Measurements from ENCODE around the gene LRIT3. TPM values are rescaled to one million over a fixed set of nuclear protein-coding genes. Genes with fewer than 3 reads are reported as not detected.

The LRIT3 gene
- total and polyA plus RNA-seq, 2 of the 13 experiments (the other 11 are each of a cell fraction or from before 2014, with no cell fraction given), result 0.03 TPM; not detected in 1

GRCh38 chr4:109815151-109816081, 32.5 kb upstream of the LRIT3 start, which contains the start of gene GAR1 (continued):
- no peak for TF ChIP-seq ZNF609 (CRISPR knock-in tag; IDR thresholded peaks at IDR 0.05; ENCODE audit: borderline replicate concordance)
- peak; percentile 50; the same call in 1 of the 2 replicates for TF ChIP-seq ZNF841 (CRISPR knock-in tag; IDR thresholded peaks at IDR 0.05; ENCODE audit: borderline replicate concordance)
- TF ChIP-seq ELF4 (CRISPR knock-in tag; IDR thresholded peaks at IDR 0.05; ENCODE audit: borderline replicate concordance), result peak; percentile 26; the same call in 1 of the 2 replicates
- 0 out of 2 replicates have a peak, but pooled peaks have one; percentile 34 for TF ChIP-seq HNF1B (CRISPR knock-in tag; IDR thresholded peaks at IDR 0.05)
- no peak for TF ChIP-seq LCORL (IDR thresholded peaks at IDR 0.05)
- TF ChIP-seq LCORL (CRISPR knock-in tag; IDR thresholded peaks at IDR 0.05), result peak; percentile 59; the same call in 1 of the 2 replicates
- no peak for TF ChIP-seq GZF1 (CRISPR knock-in tag; IDR thresholded peaks at IDR 0.05)
- TF ChIP-seq POGZ (CRISPR knock-in tag; IDR thresholded peaks at IDR 0.05), result peak; percentile 74
- TF ChIP-seq HOXA7 (CRISPR knock-in tag; IDR thresholded peaks at IDR 0.05), result no peak
- TF ChIP-seq FOXK2 (IDR thresholded peaks at IDR 0.05), result peak; percentile 45; the same call in 1 of the 2 replicates
- peak; percentile 17; the same call in 1 of the 2 replicates for TF ChIP-seq RXRB (CRISPR knock-in tag; IDR thresholded peaks at IDR 0.05; ENCODE audit: borderline replicate concordance)
- no peak for TF ChIP-seq ZNF33B (CRISPR knock-in tag; IDR thresholded peaks at IDR 0.05)
- TF ChIP-seq ELF3 (CRISPR knock-in tag; IDR thresholded peaks at IDR 0.05), result peak; percentile 87
- TF ChIP-seq STAG1 (CRISPR knock-in tag; IDR thresholded peaks at IDR 0.05), result 0 out of 2 replicates have a peak, but pooled peaks have one; percentile 23
- TF ChIP-seq ZNF572 (CRISPR knock-in tag; IDR thresholded peaks at IDR 0.05), result no peak
- TF ChIP-seq ZNF558 (CRISPR knock-in tag; IDR thresholded peaks at IDR 0.05; ENCODE audit: borderline replicate concordance), result no peak; the same call in 1 of the 2 replicates
- peak; percentile 60 for TF ChIP-seq AGO2 (optimal IDR thresholded peaks at IDR 0.05; ENCODE audit: low read depth, low read length)
- TF ChIP-seq ZNF891 (CRISPR knock-in tag; IDR thresholded peaks at IDR 0.05), result peak; percentile 46
- TF ChIP-seq ZNF333 (CRISPR knock-in tag; IDR thresholded peaks at IDR 0.05; ENCODE audit: borderline replicate concordance), result peak; percentile 68; the same call in 1 of the 2 replicates
- TF ChIP-seq GATAD1 (CRISPR knock-in tag; IDR thresholded peaks at IDR 0.05), result peak; percentile 98
- peak; percentile 59; the same call in 1 of the 2 replicates for TF ChIP-seq FOXJ3 (CRISPR knock-in tag; IDR thresholded peaks at IDR 0.05; ENCODE audit: borderline replicate concordance)
- peak; percentile 73; the same call in 1 of the 2 replicates for TF ChIP-seq GMEB2 (CRISPR knock-in tag; IDR thresholded peaks at IDR 0.05; ENCODE audit: low read depth)

Measured in HepG2 (cell line).